Activated T-cell treated with anti-CD3 and anti-CD28 coated beads for 24 hours (primary cell): ENCODE data around the gene MLF1.
A peak's percentile ranks its signal among the peaks of the same experiment; 100 is the strongest.
"Not testable (repeated sequence)": the region's sequence is repeated elsewhere in the genome, so short reads cannot be mapped to it uniquely, and the experiment has no call there.

Experiments used
- DNase-seq: peaks from one replicate; pipeline ENCODE4 v3.0.0-alpha.2; 2020; ENCODE audit warnings: low read depth

MLF1 gene

GRCh38 chr3:158570999-158571702 is at the start of gene MLF1:
Gene MLF1 (plus strand): TSS chr3:158571194. CDS start chr3:158571301, 107 bp downstream.
- DNase-seq = peak; percentile 77

- no peak for DNase-seq
These were observed 48.5 kb upstream of the MLF1 start for GRCh38 chr3:158522221-158523136.

GRCh38 chr3:158528076-158528674 is 42.8 kb upstream of the MLF1 start:
- no peak for DNase-seq

- no peak for DNase-seq
These were observed 39.7 kb upstream of the MLF1 start for GRCh38 chr3:158531334-158531733.

- no peak for DNase-seq
These were observed 38.8 kb upstream of the MLF1 start for GRCh38 chr3:158532099-158532734.

- no peak for DNase-seq
These were observed 35.1 kb upstream of the MLF1 start for GRCh38 chr3:158535918-158536317.

- DNase-seq = peak; percentile 38
These were observed 31.5 kb upstream of the MLF1 start for GRCh38 chr3:158539414-158540014.

GRCh38 chr3:158540066-158540465 is 30.9 kb upstream of the MLF1 start:
- DNase-seq = no peak

GRCh38 chr3:158548691-158549090 is 22.3 kb upstream of the MLF1 start:
- DNase-seq = no peak

GRCh38 chr3:158549938-158550337 is 21.1 kb upstream of the MLF1 start:
- not testable (repeated sequence) for DNase-seq

- DNase-seq = no peak
These were observed 18.9 kb upstream of the MLF1 start for GRCh38 chr3:158552124-158552523.

GRCh38 chr3:158559504-158559903 is 11.5 kb upstream of the MLF1 start:
- DNase-seq = no peak

- no peak for DNase-seq
These were observed 10.0 kb upstream of the MLF1 start for GRCh38 chr3:158560979-158561378.

- DNase-seq = no peak
These were observed 8.3 kb upstream of the MLF1 start for GRCh38 chr3:158562674-158563073.

- no peak for DNase-seq
These were observed 7.9 kb upstream of the MLF1 start for GRCh38 chr3:158563076-158563475.

GRCh38 chr3:158565076-158565475 is 5.9 kb upstream of the MLF1 start:
- no peak for DNase-seq

GRCh38 chr3:158568784-158569183 is 2.2 kb upstream of the MLF1 start:
- no peak for DNase-seq

GRCh38 chr3:158569794-158570193 is 1.2 kb upstream of the MLF1 start:
- no peak for DNase-seq

GRCh38 chr3:158571969-158572765 is 1.2 kb downstream of the MLF1 start:
- DNase-seq = no peak

GRCh38 chr3:158572766-158573060 is 1.7 kb downstream of the MLF1 start:
- no peak for DNase-seq

- DNase-seq = no peak
These were observed 2.7 kb downstream of the MLF1 start for GRCh38 chr3:158573714-158574113.
